Measurements from ENCODE around the gene GLIPR1.
"Not testable (repeated sequence)": the region's sequence is repeated elsewhere in the genome, so short reads cannot be mapped to it uniquely, and the experiment has no call there.

The GLIPR1 gene

DNA sequence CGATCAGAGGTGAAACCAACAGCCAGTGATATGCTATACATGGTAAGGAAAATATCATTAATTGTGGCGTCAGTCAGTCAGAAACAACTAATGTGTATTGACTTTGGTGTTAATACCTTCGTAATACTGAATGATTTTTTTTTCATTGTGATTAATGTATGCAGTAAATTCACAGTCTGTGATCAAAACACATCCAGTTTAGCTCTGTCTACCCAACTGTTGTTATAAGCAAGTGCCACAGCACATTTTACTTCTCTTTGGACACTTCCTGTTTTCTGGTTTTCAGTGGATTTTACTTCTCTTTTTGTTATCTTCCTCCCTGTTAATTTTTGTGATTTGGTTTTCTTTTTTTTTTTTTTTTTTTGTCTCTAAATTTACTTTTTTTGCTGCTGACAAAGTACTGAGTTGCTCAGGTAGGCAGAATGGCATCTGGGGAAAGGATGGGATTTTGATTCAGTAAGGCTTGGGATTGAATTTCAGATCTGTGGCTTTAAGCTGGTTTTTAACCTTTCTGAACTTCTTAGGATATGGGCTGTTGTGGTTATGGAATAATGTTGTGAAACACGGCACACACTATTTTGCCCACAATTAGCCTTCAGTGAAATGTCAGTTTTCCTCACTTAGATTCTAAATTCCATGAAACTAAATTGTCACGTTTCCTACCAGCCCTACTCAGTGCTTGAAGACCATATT, 604 bp downstream of the GLIPR1 start:
- TF ChIP-seq, protein P1, sequence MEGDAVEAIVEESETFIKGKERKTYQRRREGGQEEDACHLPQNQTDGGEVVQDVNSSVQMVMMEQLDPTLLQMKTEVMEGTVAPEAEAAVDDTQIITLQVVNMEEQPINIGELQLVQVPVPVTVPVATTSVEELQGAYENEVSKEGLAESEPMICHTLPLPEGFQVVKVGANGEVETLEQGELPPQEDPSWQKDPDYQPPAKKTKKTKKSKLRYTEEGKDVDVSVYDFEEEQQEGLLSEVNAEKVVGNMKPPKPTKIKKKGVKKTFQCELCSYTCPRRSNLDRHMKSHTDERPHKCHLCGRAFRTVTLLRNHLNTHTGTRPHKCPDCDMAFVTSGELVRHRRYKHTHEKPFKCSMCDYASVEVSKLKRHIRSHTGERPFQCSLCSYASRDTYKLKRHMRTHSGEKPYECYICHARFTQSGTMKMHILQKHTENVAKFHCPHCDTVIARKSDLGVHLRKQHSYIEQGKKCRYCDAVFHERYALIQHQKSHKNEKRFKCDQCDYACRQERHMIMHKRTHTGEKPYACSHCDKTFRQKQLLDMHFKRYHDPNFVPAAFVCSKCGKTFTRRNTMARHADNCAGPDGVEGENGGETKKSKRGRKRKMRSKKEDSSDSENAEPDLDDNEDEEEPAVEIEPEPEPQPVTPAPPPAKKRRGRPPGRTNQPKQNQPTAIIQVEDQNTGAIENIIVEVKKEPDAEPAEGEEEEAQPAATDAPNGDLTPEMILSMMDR (IDR thresholded peaks at IDR 0.05; ENCODE audit: low read depth, low read length) = no peak
- TF ChIP-seq EZH2phosphoT487 (IDR thresholded peaks at IDR 0.05; ENCODE audit: low read depth) = no peak
- peak overlapping the region; percentile 92 for H3K4me2 ChIP-seq (ENCODE audit: low read length)
- peak overlapping the region; percentile 84 for H3K4me3 ChIP-seq (ENCODE audit: low read length)
- no peaks in the 10 kb centered on the region for H3K27me3 ChIP-seq (ENCODE audit: low read depth, low read length)
- H3K9me3 ChIP-seq (ENCODE audit: insufficient read depth, low read length) = no peaks in the 10 kb centered on the region
- peak overlapping the region; percentile 91 for H3K9ac ChIP-seq (ENCODE audit: low read length)
- H4K20me1 ChIP-seq (ENCODE audit: insufficient read depth, low read length) = no peaks in the 10 kb centered on the region
- peaks cover 40% of the 10 kb centered on the region for H3K4me1 ChIP-seq (ENCODE audit: low read length)
- peaks cover 6% of the 10 kb centered on the region for H3K36me3 ChIP-seq (replicated peaks; ENCODE audit: low read depth, low read length)
- peaks cover 5% of the 10 kb centered on the region for H3K79me2 ChIP-seq (ENCODE audit: low read length)
- peak overlapping the region; percentile 85 for H2AFZ ChIP-seq (ENCODE audit: low read depth, low read length)
- peak overlapping the region; percentile 94 for H3K27ac ChIP-seq (ENCODE audit: low read length)

DNA sequence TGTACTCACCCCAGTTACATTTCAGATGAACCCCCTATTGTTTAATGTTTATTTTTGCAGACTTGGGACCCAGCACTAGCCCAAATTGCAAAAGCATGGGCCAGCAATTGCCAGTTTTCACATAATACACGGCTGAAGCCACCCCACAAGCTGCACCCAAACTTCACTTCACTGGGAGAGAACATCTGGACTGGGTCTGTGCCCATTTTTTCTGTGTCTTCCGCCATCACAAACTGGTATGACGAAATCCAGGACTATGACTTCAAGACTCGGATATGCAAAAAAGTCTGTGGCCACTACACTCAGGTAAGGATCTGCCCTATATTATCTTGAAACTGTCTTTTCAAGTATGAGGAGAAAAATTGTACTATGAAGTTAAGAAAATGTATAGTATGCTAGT, 1.2 kb downstream of the GLIPR1 start:
- Histone ChIP-seq H3K27ac (ENCODE audit: low read length) (peak overlapping the region; percentile 94), H3K36me3 (replicated peaks; ENCODE audit: low read depth, low read length) (peaks cover 6% of the 10 kb centered on the region), H3K4me2 (ENCODE audit: low read length) (peak overlapping the region; percentile 92), H3K27me3 (ENCODE audit: low read depth, low read length) (no peaks in the 10 kb centered on the region), H3K9ac (ENCODE audit: low read length) (peak overlapping the region; percentile 91), H3K4me3 (ENCODE audit: low read length) (peak overlapping the region; percentile 84), H4K20me1 (ENCODE audit: insufficient read depth, low read length) (no peaks in the 10 kb centered on the region), H2AFZ (ENCODE audit: low read depth, low read length) (no peak overlapping the region), H3K79me2 (ENCODE audit: low read length) (peaks cover 5% of the 10 kb centered on the region), H3K9me3 (ENCODE audit: insufficient read depth, low read length) (no peaks in the 10 kb centered on the region), H3K4me1 (ENCODE audit: low read length) (peaks cover 40% of the 10 kb centered on the region)
- TF ChIP-seq, protein P1 (IDR thresholded peaks at IDR 0.05; ENCODE audit: low read depth, low read length) = no peak
- TF ChIP-seq EZH2phosphoT487 (IDR thresholded peaks at IDR 0.05; ENCODE audit: low read depth) = no peak

DNA sequence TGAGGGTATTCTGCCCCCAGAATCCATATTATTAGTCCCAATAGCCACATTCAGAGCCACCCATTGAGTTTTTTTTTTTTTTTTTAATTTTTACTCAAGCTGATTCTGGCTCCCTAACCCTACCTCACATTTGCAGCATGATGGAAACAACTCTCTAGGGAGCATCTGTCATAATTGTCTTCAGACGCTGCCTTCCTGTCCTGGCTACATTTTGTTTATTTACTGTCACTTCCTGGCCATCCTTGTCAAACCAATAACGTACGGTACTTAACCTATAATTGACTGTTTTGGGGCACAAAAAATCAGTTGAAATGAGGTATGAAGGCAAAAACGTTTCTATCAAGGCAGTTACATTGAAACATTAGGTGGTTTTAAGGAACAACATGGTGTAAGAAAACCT, 2.1 kb downstream of the GLIPR1 start:
- H2AFZ ChIP-seq (ENCODE audit: low read depth, low read length) = no peak overlapping the region
- no peaks in the 10 kb centered on the region for H3K9me3 ChIP-seq (ENCODE audit: insufficient read depth, low read length)
- H3K9ac ChIP-seq (ENCODE audit: low read length) = no peak overlapping the region
- no peaks in the 10 kb centered on the region for H3K27me3 ChIP-seq (ENCODE audit: low read depth, low read length)
- peaks cover 40% of the 10 kb centered on the region for H3K4me1 ChIP-seq (ENCODE audit: low read length)
- H3K4me3 ChIP-seq (ENCODE audit: low read length) = no peak overlapping the region
- H3K79me2 ChIP-seq (ENCODE audit: low read length) = peaks cover 5% of the 10 kb centered on the region
- no peak overlapping the region for H3K27ac ChIP-seq (ENCODE audit: low read length)
- TF ChIP-seq, protein P1 (IDR thresholded peaks at IDR 0.05; ENCODE audit: low read depth, low read length) = no peak
- no peak for TF ChIP-seq EZH2phosphoT487 (IDR thresholded peaks at IDR 0.05; ENCODE audit: low read depth)
- H3K4me2 ChIP-seq (ENCODE audit: low read length) = peak overlapping the region; percentile 92; the same call in 1 of the 2 replicates
- no peaks in the 10 kb centered on the region for H4K20me1 ChIP-seq (ENCODE audit: insufficient read depth, low read length)
- H3K36me3 ChIP-seq (replicated peaks; ENCODE audit: low read depth, low read length) = peaks cover 6% of the 10 kb centered on the region

DNA sequence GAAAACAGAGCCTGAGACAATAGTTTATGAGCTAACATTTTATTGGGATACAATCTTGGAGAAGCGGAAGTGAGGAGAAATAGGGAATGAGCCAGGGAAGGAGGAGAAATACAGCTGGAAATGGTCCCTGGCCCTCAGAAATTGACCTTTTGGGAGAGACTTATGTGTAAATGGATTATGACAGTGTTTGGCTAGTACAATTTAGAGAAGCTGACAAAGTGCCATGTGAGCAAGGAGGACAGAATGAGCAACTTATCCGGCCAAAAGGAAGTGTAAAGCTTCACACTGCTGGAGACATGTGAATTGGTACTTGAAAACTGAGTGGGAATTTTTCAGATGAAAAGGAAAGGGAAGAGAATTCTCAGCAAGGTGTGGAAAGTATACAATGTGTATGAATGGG, 2.9 kb downstream of the GLIPR1 start:
- no peaks in the 10 kb centered on the region for H3K9me3 ChIP-seq (ENCODE audit: insufficient read depth, low read length)
- peaks cover 34% of the 10 kb centered on the region for H3K4me1 ChIP-seq (ENCODE audit: low read length)
- no peak overlapping the region for H2AFZ ChIP-seq (ENCODE audit: low read depth, low read length)
- H3K79me2 ChIP-seq (ENCODE audit: low read length) = peaks cover 5% of the 10 kb centered on the region
- H3K9ac ChIP-seq (ENCODE audit: low read length) = no peak overlapping the region
- peaks cover 6% of the 10 kb centered on the region for H3K36me3 ChIP-seq (replicated peaks; ENCODE audit: low read depth, low read length)
- TF ChIP-seq, protein P1 (IDR thresholded peaks at IDR 0.05; ENCODE audit: low read depth, low read length) = no peak
- TF ChIP-seq EZH2phosphoT487 (IDR thresholded peaks at IDR 0.05; ENCODE audit: low read depth) = no peak
- no peak overlapping the region for H3K27ac ChIP-seq (ENCODE audit: low read length)
- H3K27me3 ChIP-seq (ENCODE audit: low read depth, low read length) = no peaks in the 10 kb centered on the region
- H4K20me1 ChIP-seq (ENCODE audit: insufficient read depth, low read length) = no peaks in the 10 kb centered on the region
- H3K4me2 ChIP-seq (ENCODE audit: low read length) = no peak overlapping the region
- H3K4me3 ChIP-seq (ENCODE audit: low read length) = no peak overlapping the region

DNA sequence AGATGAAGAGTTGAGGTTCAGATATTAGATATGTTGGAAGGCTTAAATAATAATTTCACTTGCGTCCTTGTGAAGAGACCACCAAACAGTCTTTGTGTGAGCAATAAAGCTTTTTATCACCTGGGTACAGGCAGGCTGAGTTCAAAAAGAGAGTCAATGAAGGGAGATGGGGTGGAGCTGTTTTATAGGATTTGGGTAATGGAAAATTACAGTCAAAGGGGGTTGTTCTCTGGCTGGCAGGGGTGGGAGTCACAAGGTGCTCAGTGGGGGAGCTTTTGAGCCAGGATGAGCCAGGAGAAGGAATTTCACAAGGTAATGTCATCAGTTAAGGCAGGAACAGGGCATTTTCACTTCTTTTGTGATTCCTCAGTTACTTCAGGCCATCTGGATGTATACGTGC, 3.9 kb downstream of the GLIPR1 start:
- H4K20me1 ChIP-seq (ENCODE audit: insufficient read depth, low read length); H3K79me2 ChIP-seq (ENCODE audit: low read length); H3K36me3 ChIP-seq (replicated peaks; ENCODE audit: low read depth, low read length); H3K9me3 ChIP-seq (ENCODE audit: insufficient read depth, low read length); H3K27ac ChIP-seq (ENCODE audit: low read length); H3K9ac ChIP-seq (ENCODE audit: low read length); H2AFZ ChIP-seq (ENCODE audit: low read depth, low read length); H3K4me3 ChIP-seq (ENCODE audit: low read length); H3K27me3 ChIP-seq (ENCODE audit: low read depth, low read length); H3K4me2 ChIP-seq (ENCODE audit: low read length): not testable (repeated sequence)
- peaks cover 24% of the 10 kb centered on the region for H3K4me1 ChIP-seq (ENCODE audit: low read length)
